ENCODE measurements around the gene LDLRAD4.

LDLRAD4 gene

DNA sequence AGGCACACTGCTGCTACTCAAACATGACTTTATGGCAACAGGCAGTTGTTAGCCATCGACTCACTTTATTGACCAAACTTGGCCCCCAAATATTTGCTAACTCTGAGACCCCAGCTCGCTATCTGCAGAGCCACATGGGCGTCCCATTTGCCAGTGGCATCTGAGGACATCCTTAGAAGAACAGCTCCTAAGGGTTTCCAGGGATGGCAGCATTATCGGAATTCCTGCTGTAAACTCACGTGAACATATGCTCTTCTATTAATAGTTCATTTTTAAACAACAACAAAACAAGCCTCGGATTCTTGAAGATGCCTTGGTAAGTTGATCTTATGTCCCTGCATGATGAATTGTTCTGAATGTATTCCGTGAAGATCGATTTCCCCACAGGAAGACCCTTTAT lies 181.0 kb downstream of the LDLRAD4 start:
- DNase-seq (ENCODE audit: low read depth in 1 of 2, low spot score in 1 of 2): no peak

DNA sequence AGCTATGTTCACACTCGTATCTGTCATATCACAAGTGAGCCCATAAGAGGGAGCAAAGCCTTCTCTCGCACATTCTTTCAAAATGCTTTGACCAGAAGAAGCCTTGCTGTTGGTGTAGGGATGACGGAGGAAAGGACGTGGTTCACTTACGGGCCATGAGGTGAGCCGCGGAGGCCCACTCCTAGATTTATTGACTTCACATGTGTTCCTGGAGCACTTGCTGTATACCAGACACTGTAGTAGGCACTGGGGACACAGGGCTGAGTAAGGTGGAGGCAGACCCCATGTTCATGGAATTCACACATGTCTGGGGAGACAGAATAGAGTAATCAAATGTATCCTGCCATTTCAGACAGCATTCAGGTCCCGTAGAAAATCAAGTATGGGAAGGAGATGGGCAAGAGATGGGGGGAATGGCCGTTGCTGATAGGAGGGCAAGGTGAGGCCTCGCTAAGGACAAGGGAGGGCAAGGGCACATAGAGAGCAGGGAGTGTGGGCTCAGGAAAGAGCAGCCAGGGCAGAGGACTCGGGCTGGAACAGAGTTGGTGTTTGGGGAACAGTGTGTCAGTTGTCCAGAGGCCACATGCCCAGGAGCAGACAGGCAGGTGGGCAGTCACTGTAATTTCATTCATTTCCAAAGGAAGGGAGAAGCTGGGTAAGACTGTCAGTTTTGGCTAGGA lies 182.2 kb downstream of the LDLRAD4 start:
- DNase-seq (ENCODE audit: low read depth in 1 of 2, low spot score in 1 of 2): no peak

DNA sequence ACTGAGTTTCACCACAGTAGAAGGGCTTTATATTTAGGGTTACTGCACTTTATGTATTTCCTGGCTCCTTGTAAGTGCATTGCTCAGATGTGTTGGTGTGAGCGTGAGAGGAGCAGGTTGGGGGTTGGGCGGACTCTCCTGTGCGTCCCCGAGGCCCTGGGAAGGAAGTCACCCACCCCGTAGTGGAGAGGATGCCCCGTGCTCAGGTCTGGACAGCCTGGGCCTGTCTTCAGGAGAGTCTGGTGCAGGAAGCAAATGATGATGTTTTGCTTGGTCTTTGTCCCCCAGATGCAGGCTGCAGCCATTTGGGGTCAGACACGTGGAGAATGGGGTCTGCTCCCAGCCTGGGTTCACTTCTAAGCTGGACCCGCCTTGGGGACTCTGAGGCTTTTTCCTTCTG lies 182.8 kb downstream of the LDLRAD4 start:
- no peak for DNase-seq (ENCODE audit: low read depth in 1 of 2, low spot score in 1 of 2)

DNA sequence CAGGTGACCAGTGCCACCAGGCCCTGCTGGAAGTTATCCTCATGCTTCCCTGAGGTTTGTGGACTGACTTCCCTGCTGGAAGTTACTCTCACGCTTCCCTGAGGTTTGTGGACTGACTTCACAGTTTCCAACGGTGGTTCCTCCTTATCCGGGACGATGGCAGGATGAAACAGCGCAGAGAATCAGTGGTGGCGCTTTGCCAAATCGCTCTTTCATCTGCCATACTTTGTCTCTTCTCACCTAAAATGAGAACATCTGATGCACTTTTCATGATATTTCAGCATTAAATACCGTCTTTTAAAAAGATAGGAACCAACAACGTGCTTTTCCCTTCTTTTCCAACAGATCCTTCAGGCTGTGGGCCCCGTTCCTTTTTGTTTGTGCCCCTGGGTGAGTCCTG lies 183.3 kb downstream of the LDLRAD4 start:
- no peak for DNase-seq (ENCODE audit: low read depth in 1 of 2, low spot score in 1 of 2)

DNA sequence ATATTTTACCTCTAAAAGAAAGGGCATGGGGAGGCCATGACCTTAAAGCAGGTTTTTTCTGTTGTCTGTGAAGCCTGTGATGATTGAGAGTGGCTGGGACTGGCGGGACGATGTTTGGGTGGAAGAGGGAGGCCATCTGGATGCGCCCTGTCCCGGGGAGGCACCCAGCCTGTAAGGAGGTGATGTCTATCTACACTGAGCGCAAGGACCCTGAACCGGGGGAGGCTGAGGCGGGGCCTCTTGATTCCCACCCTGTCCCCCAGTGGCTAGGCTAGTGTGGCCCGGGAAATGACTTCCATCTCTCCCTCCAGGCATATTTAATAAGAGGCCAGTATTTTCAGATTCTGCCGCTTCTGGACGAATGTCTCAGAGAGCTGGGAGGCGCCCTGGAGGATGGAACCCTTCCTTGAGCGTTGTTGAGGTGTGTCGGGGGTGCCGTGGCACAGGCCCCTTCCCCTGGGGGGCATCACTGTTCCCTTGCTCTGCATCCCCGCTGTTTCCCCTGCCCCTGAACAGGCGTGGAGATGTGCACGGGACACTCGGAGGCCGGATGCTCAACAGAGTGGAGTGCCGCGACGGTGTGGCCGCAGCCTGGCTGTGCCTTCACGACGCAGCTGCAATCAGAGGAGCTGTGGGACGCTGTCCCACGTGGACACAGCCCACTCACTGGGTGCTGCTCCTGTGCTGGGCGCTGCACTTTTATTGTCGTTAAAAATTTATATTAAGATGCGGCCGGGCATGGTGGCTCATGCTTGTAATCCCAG lies 185.4 kb downstream of the LDLRAD4 start:
- DNase-seq (ENCODE audit: low read depth in 1 of 2, low spot score in 1 of 2): no peak

DNA sequence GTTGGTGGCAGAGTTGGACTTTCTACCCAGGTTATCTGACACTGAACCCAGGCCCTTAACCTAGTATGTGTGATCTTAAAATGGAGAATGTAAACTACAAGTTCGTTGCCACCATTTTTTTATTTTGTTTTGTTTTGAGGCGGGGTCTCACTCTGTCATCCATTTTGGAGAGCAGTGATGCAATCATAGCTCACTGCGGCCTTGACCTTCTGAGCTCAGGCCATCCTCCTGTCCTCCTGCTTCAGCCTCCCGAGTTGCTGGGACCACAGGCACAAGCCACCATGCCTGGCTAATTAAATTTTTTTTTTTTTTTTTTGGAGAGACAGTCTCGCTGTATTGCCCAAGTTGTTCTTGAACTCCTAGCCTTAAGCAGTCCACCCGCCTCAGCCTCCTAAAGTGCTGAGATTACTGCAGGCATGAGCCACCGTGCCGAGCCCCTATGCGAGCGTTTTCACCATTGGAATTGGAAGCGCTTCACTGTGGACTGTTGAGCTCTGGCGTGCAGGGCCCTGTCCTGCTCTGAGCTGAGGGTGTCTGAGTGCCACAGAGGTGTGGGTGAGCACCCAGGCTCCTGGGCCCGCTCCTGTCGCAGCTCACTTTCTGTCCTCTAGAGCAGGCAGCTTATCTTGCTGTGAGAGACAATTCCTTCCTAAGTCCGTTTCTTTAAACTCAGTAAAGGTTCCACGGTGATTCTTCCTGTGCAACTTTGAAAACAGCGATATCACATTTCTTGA lies 186.9 kb downstream of the LDLRAD4 start:
- DNase-seq (ENCODE audit: low read depth in 1 of 2, low spot score in 1 of 2): no peak

DNA sequence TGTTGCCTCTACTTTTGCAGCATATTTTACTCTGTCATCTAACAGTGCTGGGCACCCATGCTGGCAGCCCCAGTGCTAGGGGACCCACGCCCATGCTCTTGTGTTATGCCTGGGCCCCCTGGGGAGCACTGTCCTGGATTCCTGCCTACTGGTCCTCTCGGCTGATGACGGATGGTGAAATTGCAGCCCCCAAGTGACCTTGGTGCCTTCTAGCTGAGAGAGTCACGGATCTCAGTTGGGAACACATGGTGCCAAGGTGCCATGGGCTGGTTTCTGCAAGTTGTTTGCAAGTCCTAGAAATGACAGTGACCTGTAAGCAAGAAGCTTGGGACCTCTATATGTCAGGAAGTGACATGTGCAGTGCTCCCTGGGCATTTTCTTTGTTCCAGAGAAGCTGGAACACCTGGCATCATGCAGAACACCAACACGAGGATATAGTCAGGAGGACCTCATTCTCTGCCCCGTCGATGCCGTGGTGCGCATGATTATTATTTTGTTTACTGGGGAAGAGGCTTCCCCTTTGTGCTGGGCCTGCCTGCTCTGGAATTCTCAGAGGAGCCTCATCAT lies 187.6 kb downstream of the LDLRAD4 start:
- DNase-seq (ENCODE audit: low read depth in 1 of 2, low spot score in 1 of 2): no peak

DNA sequence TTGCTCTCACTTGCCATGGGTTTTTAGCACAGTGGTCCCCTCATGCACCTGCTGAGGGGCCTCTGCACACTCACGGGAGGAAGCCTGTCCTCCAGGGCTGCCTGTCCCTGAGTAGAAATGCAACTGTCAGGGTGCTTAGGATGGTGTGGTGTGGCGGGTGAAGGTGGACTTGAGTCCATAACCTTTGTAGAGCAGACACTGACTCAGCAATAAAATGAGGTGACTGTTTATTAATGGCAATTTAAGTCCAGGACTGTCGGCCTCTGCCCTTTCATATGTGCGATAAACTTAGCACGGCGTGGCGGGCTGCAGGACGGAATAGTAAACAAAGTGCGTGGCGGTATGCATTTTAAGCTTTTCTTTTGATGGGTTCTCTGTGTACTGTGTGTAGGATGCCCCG lies 188.2 kb downstream of the LDLRAD4 start:
- no peak for DNase-seq (ENCODE audit: low read depth in 1 of 2, low spot score in 1 of 2)

DNA sequence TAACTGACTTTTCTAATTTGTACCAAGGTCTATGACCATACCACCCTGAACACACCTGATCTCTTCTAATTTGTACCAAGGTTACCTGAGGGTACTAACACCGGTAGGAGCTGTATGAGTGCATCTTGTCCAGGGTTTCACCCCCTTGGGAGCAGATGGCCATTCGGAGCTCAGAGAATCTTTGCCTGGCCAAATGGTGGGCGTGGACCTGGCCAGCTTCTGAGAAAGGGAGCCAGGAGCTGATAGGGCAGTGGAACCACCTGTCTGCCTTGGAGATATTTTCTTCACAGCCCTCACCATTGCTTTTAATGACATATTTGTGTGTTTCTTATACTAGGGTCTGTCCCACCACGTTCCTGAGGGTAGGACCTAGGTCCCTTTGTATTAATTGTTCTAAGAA lies 188.9 kb downstream of the LDLRAD4 start:
- no peak for DNase-seq (ENCODE audit: low read depth in 1 of 2, low spot score in 1 of 2)

DNA sequence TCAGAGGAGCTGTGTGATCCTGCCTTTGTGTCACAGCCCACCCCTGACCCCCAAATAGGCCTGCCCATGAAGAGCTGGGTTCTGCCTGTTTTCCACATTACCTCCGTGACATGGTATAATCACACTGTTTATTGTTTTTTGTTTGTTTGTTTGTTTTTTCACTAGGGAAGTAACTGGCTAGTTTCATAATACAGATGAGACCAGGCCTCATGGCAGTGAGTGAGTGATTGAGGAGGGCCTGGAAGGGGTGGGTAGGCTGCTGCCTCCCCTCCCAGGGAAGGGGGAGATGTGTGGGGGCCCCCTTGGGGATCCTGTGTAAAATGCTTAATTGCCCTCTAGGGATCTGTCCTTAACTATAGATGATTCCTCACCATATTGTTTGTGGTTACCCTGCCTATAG lies 190.5 kb downstream of the LDLRAD4 start:
- DNase-seq (ENCODE audit: low read depth in 1 of 2, low spot score in 1 of 2): no peak

DNA sequence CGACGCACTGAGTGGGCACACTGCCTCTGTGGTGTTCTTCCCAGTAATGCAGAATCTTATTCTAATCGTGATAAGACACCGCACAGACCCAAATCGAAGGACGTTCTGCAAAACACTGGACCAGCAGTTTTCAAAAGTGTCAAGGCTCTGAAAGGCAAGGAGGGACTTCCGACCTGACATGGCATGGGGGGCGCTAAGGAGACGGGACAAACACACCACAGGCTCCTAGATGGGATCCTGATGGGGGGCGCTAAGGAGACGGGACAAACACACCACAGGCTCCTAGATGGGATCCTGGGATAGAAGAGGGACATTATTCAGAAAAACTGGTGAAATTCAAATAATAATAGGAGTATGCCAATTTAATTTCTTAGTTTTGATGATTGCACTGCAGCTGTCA lies 191.4 kb downstream of the LDLRAD4 start:
- DNase-seq (ENCODE audit: low read depth in 1 of 2, low spot score in 1 of 2): no peak

DNA sequence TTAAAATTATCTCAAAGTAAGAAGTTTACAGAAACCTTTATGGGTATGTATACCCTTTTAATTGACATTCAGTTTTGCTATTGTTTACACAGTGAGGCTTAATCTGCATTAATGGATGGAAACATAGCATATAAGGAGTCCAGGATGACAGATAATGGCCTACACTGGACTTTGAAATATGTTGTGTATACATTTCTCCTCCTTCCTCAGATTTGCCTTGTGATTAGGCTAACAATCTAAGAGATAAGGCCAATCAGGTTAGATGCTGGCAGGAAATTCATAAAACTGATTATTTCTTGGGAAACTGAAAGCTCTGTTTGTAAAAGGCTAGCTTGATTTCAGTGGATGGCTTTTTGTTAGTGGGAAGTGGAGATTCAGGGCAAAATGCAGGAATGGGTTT lies 191.9 kb downstream of the LDLRAD4 start:
- no peak for DNase-seq (ENCODE audit: low read depth in 1 of 2, low spot score in 1 of 2)

DNA sequence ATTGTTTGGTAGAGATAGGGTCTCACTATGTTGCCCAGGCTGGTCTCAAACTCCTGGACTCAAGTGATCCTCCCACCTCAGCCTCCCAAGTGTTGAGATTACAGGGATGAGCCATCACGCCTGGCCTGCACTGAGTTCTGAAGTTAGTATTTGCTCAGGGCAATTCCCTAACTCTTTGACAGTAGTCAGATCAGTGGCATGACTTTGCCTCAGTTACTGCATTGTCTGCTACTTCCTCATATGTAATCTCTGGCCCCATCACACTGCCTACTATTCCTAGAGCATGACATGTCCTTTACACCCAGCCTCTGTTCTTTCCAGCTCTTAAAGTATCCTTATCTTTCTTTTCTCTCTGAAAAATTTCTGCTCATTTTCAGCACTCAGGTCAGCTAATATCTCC lies 193.5 kb downstream of the LDLRAD4 start:
- no peak for DNase-seq (ENCODE audit: low read depth in 1 of 2, low spot score in 1 of 2)

DNA sequence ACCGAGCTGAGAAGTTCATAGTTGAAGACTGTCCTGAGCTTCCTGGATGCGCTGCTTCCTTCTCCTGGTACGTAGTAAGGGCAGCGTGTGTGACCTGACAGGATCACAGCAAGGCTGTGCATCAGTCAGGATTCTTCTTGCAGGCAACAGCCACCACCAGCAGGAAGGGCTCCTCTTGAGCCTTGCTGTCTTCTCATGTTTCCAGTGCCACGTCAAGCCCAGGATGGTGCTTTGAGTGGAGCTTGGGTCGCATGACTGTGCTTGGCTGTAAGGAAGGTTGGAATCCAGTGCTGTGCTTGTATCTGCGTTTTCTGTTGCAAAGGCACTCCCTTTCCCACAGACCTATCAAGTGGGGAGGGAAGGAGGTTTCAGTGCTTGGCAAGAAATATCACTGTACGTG lies 194.3 kb downstream of the LDLRAD4 start:
- DNase-seq (ENCODE audit: low read depth in 1 of 2, low spot score in 1 of 2): no peak

DNA sequence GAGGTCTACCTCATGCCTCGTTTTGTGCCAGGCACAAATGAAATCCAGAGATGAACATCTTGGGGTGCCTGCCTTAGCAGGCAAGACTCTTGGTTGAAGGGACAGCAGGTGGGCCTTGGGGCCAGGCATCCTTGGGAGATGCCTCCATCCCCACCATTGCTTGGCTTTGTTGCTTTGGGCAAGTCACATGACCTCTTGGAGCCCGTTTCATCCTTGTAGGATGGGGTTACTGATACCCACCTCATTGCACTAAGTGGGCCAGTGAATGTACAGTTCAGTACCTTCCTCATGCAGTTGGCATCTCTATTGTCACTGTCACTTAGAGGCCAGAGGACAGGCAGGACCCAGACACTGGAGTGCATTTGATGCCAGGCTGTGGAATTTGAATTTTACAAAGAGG lies 195.5 kb downstream of the LDLRAD4 start:
- DNase-seq (ENCODE audit: low read depth in 1 of 2, low spot score in 1 of 2): no peak

DNA sequence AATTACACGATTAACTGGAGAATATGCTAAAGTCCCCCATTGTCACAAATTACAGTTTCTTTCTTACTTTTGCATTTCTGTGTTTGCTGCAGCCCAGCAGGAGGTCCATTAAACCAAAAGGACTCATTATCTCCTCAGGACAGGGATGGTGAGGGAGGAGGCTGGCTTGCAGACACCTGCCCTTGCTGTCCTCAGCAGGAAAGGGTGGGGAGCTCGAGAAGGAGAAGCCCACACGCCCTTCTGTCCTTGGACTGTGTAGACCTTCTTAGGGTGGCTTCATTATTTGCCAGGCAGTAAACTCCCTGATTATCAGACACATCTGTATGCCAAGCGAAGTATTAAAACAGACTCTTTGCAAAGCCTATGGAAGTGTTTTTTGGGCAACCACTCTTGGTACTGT lies 196.0 kb downstream of the LDLRAD4 start:
- no peak for DNase-seq (ENCODE audit: low read depth in 1 of 2, low spot score in 1 of 2)

DNA sequence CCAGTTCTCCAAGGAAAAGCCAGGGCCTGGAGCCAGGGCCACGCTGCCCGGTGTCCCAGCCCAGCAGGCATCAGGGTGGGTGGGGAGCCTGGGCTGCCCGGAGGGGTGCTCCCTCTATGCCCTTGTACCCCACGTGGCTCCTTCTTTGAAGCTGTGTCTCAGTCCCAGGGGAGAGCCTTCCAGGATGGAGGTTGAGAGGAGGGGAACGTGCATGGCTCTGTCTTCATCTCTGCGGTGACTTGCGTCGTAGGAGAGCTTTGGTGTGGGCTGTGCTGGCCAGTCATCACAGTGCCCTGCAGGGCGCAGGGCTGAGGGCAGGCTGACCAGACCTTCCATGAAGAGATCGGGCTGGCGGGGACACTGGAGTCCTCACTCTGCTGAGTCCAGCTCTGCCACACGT lies 197.2 kb downstream of the LDLRAD4 start:
- DNase-seq (ENCODE audit: low read depth in 1 of 2, low spot score in 1 of 2): no peak

DNA sequence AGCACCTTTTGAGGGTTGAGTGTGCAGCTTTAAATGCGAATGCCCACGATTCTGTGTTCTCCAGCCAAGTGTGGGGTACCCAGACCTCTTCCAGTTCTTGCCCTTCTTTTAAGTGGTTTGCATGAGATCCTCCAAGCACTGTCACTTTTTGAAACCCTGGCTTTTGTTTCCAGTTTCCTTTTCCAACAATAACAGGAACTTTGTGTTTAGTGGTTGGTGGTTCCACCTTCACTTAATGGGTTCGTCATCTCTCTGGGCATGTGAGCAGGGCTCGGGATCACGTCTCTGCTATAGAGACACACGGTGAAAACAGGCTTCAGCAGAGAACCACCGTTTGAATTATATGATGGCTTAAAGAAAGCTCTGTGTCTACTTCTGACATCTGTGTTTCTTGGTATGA lies 197.6 kb downstream of the LDLRAD4 start:
- no peak for DNase-seq (ENCODE audit: low read depth in 1 of 2, low spot score in 1 of 2)

DNA sequence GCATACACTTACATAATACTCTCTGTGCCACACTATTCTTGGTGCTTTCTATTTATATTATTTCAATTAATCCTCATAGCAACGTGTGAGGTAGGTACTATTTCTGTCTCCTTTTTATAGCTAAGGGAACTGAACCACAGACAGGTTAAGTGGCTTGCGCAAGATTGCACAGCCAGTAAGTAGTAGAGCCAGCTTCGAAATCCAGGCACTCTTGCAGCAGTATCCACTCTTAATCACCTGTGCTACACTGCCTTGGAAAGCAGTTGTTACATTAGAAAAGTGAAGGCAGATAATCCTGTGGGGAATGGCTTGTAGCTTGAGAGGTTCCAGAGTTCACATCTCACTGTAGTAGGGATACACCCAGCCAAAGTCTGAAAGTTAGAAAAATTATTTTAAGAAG lies 198.3 kb downstream of the LDLRAD4 start:
- no peak for DNase-seq (ENCODE audit: low read depth in 1 of 2, low spot score in 1 of 2)

DNA sequence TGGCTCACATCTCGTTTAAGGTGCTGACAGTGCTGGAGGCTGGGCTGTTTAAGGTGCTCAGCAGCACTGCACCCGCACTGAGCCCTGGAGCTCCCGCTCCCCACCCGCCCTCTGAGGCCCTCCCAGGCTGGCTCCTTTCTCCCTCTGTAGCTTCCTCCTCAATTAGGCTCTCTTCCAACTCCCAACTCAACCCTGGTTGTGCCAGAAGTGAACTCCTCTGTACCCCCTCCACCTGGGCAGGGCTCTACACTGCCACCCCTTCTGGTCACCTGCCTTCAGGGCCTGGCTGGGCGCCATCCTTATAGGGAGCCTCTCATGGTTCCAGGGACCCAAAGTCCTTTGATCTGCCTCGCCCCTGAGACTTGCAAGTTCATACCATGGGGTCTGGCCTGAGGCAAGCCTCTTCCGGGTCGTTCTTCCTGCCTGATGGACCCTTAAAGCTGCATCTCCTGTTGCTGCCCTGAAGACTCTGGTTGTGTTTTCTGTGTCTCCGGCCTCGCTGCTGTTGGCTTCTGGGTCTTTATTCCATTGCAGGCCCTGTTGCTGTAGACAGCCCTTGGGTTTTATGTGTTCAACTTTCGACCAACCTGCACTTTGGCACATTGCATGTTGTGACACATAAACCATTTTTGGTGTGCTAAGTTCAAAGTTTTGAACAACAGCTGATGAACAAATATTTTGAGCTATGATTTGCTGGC lies 199.6 kb downstream of the LDLRAD4 start:
- no peak for DNase-seq (ENCODE audit: low read depth in 1 of 2, low spot score in 1 of 2)

DNA sequence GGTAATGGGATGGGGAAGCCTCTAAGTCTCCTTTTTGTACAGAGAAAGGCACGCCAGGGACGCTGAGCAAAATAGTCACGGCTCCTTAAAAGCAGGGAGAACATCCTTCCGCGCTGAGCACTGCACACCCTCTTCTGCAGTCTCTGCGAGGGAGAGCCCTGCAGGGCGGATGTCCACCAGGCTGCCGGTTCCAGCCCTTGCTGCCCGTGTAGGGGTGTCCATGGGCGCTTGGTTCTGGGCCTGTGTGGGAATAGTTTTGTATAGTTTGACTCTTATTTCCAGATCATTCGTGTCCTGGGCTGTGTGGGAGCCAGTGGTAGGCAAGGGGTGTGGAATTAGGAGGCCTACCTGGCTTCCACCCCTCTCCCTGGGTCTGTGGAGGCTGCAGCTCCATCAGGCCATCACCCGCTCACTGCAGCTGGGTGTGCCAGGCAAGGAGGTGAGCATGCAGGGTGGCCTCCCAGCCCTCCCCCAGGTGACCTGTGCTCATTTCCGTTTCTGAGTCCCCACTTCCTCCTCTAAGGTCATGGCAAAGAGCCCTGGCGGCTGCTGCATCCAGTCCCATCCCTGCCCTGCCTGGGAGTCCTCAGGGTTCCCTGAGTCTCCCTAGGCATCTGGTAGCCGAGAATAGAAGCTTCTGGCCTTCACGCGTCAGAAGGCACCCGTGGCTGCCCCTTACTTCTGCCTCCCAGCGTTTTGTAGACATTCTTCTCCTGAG lies 202.6 kb downstream of the LDLRAD4 start:
- no peak for DNase-seq (ENCODE audit: low read depth in 1 of 2, low spot score in 1 of 2)
